EL (cell line): ENCODE measurements around the gene GRAP2.
A peak's percentile ranks its signal among the peaks of the same experiment; 100 is the strongest.
"Not testable (repeated sequence)": the region's sequence is repeated elsewhere in the genome, so short reads cannot be mapped to it uniquely, and the experiment has no call there.

Source experiments
- DNase-seq: peaks from one replicate; pipeline ENCODE4 v3.0.0-alpha.2; 2016

The GRAP2 gene

DNA sequence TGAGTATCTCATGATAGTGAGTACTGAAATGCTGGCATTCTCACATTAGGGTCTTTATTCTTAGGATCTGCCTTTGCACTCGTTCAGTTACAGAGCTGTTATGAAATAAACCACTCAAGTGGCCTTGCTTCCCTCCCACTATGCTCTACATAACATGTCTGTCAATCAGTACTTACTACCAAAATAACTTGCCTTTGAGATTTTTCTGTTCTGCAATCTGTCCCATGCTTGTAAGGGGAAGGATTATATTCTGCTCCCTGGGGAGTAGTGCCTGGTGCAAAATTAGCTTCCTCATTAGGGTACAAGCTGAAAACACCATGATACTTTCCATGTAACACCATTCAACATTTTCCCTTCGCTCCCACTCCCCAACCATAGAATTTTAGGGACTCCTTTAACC, 1.9 kb upstream of the GRAP2 start:
- DNase-seq, result no peak

DNA sequence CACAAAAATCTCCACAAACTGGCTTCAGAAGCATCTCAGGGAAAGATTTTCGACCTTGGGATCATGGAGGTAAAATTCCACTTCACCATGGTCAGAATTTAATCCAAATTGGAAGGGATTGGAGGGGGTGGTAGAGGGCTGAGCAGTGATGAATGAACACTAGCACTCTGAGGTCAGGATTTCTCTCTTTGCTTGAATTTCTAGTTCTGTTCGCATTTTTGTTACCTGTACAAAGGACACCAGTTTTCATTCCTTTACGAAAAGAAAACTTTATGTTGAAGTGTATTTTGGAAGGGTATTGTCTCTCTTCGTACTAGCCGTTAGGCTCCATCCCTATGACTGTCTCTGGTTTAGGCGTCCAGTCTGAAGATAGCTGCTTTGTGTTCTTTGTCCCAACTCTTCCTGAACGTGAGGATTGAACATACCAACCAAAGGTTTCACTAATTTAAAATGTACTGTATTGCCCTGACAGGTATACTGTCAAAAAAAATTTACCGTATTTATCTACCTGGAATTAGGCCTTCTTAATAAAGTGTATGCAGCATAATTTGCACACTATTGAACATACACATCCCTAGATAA, 772 bp downstream of the GRAP2 start:
- DNase-seq, result no peak

- DNase-seq, result not testable (repeated sequence)
These were observed 3.1 kb downstream of the GRAP2 start for GRCh38 chr22:39904024-39904423.

DNA sequence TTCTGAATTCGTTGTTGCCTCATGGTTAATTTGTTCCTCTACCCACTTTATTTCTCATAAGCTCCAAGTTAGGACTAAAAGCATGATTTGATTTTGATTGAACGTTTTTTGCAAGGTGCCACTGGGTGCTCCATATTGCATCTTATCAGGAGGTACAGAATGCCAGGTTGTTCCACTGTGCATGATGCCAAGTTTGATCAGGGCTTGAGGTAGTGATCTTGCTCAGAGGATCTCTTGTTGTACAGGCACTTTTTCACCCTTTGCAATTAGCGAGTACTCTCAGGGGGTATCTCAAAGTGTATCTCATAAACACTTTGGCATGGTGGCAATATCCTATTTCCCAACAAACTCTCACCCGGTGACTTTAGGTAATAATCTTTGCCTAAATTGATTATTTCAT, 4.0 kb downstream of the GRAP2 start:
- no peak for DNase-seq

- no peak for DNase-seq
These were observed 4.8 kb downstream of the GRAP2 start for GRCh38 chr22:39905687-39906086.

- no peak for DNase-seq
These were observed 5.3 kb downstream of the GRAP2 start for GRCh38 chr22:39906207-39906606.

DNA sequence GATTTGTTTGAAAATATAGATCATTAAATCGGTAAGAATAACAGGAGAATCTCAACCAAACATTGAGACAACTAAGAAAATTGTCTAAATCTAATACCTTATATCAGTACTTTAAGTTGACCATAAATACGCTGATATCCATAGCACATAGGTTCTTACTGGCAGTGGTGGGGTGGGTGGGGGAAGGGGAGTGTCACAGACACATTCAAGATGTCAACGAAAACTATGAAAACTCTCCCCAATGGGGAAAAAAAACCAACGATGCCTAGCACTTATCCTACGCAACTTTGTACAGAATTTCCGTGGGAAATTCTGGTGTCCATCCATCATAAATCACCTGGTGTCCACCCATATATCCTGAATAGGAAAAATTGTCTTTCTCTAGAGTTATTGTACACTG, 6.2 kb downstream of the GRAP2 start:
- no peak for DNase-seq

GRCh38 chr22:39907605-39908097, 6.8 kb downstream of the GRAP2 start:
- no peak for DNase-seq

DNA sequence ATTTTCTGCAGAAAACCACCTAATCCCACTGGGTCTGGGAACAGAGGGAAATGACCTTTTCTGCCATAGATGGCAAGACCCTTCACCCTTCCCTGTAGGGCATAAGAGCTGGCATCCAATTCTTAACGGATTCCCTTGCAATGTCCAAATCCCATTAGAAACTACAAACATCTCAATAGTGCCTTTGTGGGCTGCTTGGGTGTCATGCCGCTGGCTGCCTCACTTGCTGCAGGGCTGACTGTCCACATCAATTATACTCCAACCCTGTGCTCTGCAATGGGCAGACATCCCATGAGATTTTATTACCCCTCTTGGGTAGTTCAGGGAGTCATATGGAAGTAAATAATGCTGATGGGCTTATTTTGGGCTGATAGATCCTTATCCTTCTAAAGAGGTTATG, 7.3 kb downstream of the GRAP2 start:
- DNase-seq, result no peak

GRCh38 chr22:39908737-39909136, 7.9 kb downstream of the GRAP2 start:
- DNase-seq, result peak; percentile 24

DNA sequence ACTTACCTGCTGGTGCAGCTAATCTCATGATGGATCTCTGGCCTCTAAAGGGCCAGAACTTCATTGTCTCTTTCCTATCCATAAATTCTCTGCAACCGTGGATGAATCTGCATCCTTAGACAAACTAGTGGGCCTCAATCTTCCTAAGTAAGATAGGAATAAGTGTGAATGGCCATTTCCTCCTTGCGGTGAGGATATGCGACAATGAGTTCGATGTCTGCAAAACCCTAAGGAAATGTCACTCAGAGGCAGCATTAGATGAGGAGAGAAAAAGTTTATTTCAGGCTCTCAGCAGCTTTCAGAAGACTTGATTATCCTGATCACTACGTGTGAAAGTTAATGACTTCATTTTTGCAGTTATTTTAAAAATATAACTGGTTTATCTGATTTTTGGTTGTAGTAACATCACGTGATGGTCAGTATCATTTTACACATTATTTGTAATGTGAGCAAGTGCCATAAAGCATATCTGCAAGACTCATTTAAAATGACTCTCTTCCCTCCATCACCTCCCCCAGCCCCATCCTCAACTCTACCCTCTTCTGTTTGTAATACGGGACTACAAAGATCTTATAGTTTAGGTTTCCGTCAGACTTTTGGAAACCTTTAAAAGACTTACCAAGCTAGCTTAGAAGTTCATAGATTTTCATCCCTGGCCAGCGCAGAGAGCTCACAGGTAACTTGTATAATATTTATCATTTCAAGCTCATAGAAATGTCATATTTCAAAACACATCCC, 10.2 kb downstream of the GRAP2 start:
- no peak for DNase-seq

GRCh38 chr22:39913321-39913720, 12.4 kb downstream of the GRAP2 start:
- no peak for DNase-seq

DNA sequence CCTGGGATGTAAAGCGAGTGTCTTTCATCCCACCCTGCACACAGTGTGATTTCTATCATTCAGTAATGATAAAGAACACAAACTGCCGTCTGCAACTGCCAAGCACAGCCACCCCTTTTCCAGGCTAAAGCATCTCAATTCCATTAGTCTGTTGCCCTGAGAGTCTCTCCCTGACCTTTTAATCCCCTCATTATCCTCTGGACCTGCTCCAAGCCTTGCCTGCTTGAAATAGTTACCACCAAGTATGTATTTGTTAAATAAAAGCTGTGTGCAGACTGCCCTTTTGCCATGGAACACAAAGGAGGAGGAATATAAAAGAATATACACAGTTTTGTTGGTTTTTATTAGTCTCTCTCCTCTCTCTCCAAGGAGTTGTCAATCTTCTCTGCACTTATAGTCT, 13.0 kb downstream of the GRAP2 start:
- DNase-seq, result no peak

- no peak for DNase-seq
These were observed 13.7 kb downstream of the GRAP2 start for GRCh38 chr22:39914584-39914983.

DNA sequence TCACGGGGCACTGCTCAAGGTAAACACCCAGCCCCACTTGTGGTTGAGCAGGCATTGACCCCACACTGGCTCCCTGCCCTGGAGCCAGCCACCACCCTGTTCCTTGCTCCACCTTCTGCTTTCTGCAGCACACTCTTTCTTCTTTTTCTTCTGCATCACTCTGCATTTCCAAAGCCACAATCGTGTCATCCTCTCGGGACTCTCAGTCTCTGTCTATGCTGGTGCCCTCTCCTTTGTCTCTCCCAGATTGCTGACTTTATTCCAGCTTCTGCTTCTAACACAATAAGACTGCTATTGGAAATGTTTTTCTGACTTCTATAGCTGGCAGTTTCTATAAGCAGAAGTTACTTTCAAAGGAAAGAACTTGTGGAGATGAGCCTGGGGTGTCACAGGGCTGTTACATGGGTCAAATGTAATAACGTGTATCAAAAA, 14.4 kb downstream of the GRAP2 start:
- no peak for DNase-seq

DNA sequence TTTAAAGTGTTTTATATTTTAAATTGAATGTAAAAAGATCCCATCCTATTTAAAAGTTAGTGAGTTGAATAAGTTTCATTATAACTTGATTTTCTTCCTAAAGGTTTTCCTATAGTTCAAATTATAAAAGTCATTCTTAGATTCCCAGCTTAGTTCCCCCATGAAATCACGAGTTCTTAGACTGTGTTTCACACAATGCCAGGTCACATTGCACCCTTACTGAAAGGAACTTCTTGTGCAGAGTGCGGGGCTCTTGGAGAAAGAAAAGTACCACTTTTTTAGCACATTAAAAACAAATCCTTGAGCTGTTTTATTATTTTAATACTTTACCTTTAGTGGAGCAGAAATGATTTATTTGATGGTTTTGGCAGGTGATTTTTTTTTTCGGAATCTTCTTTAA, 15.6 kb downstream of the GRAP2 start:
- no peak for DNase-seq

- DNase-seq, result no peak
These were observed 16.3 kb downstream of the GRAP2 start for GRCh38 chr22:39917197-39917643.

GRCh38 chr22:39917776-39918495, 17.1 kb downstream of the GRAP2 start:
- no peak for DNase-seq

DNA sequence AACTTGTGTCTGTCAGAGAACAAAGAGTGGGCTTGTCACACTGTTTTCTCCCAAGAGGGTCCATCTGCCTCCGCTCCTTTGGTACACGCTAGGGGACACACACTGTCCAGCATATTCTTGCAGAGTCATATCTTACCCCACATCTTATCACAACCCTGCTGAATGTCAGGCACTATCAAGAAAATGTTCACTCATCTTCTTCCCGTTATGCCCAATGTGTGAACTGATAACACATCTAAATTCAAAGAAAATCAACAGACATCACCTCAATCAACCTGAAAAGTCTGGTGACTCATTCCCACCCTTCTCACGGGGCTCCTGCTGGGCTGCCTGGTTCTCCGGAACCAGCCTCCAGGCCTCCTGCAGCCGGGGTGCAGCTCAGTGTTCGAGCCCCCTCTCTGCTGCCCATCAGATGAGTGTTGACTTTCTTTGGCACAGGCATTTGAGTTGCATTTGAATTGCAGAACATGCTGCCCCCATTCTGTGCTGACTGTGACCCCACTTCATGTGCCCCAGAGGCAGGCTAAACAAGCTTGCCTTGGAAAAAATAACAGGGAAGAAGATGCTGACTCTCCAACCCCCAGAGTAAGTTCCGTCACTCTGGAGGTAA, 19.4 kb downstream of the GRAP2 start:
- no peak for DNase-seq

DNA sequence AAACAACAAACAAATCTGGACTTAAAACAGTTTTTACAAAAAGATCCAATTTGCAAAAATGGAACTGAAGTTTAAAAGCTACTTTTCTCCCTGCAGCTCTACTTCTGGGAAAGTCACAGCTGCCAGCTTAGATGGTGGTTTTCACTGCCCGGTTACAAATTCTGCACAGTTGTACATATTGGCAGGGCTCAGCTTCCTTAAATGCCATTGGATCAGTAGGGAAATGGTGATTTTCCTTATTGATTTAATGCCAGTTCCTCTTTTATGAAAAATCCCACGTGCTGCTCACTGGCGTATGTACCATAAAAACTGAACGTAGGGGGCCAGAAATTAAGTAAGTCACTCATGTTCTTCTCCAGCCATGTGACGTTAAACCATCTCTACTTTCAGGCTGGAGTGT, 22.8 kb downstream of the GRAP2 start:
- DNase-seq, result no peak

GRCh38 chr22:39924286-39924685, 23.4 kb downstream of the GRAP2 start:
- DNase-seq, result no peak

DNA sequence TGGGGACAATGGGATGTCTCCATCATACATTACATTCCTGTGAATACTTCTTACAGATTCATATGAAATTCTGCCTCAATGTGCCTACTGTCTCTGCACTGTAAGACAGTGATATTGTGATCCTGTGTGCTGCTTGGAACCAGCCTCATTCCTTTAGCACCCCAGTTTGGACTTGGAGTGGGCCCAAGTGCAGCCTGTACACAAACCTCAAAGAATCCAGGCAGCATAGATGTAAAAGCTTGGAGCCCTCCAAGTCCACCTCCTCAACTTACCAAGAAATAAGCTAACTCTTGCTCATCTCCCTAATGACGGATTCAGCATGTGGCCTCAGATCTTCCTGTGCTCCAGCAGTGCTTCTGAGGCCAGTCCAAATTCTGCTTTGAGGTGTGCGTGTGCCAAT, 24.4 kb downstream of the GRAP2 start:
- DNase-seq, result no peak

DNA sequence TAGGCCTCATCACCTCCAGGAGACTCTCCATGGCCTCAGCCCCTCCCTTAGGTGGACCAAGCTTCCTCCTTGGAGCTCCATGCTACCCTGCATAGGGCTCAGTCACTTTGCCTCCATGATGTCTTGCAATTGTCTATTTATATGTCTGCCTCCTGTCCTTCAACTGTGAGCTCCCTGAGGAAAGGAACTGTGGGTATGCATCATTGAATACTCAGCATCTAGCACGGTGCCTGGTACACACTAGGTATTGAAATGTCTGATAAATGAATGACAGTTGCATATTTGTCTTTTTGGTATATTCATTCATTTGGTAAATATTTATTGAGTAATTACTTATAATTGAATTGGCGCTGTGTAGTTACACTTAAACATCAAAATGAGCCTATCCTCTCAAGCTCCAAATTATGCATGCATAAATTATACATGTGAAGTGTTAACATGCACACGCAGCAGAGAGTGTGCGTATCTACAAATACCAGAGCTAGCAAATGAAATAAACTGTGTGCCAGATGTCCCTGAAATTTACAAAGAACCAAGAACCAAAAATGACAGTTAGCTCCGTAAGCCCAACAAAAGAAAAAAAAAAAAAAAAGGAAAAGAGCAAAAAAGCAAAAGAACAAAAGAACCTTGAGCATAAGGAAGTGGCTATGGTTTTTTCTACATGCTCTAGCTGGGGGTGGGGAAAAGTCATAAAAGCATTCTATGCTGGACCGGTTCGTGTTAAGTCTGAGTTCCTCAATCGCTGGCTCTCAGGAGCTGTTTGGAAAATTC, 25.2 kb downstream of the GRAP2 start:
- DNase-seq, result no peak
